A673 (cell line): ENCODE measurements around the gene MASP1.

Source experiments
- EZH2 ChIP-seq: fragments of 200-600 bp; sonication (generic); IDR thresholded peaks from 2 replicates; pipeline ENCODE4 v1.6.1; 2017; ENCODE audit warnings: borderline replicate concordance, low read depth, mild to moderate bottlenecking, mixed read lengths, antibody characterized with exemption, low read length; ENCODE audit not compliant: poor library complexity, severe bottlenecking
- TF ChIP-seq, protein P1 (sequence below): fragments of 300-800, 200-600 bp; sonication (generic); conservative IDR thresholded peaks from 2 replicates; pipeline ENCODE4 v1.5.1; 2017; ENCODE audit warnings: low read depth, mild to moderate bottlenecking, antibody characterized with exemption, low read length, moderate library complexity, mixed read lengths

DNA sequence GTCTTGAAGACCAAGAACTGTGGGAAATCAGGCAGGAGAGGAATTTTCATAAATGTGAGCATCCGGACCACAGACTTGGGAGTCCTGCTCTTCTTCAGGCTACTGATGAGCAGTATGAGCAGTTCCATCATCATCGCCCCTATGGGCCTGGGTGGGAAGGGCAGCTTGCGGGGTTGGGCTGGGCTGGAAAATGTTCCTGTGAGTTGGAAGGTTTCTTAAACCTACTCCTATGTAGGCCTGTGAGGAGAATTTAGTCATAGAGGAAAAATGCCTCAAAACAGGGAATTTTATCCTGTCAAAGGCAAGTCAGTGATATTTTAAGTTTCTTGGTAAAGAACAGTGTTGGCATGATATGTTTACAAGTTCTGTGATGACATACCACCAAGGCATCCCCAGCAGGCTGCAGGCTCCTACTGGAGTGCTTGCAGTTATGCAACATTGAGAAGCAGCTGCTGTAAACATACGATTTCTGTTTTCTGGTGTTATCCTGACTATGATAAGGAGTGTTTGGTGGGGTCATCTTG lies 10.3 kb downstream of the MASP1 start:
- TF ChIP-seq, protein P1, sequence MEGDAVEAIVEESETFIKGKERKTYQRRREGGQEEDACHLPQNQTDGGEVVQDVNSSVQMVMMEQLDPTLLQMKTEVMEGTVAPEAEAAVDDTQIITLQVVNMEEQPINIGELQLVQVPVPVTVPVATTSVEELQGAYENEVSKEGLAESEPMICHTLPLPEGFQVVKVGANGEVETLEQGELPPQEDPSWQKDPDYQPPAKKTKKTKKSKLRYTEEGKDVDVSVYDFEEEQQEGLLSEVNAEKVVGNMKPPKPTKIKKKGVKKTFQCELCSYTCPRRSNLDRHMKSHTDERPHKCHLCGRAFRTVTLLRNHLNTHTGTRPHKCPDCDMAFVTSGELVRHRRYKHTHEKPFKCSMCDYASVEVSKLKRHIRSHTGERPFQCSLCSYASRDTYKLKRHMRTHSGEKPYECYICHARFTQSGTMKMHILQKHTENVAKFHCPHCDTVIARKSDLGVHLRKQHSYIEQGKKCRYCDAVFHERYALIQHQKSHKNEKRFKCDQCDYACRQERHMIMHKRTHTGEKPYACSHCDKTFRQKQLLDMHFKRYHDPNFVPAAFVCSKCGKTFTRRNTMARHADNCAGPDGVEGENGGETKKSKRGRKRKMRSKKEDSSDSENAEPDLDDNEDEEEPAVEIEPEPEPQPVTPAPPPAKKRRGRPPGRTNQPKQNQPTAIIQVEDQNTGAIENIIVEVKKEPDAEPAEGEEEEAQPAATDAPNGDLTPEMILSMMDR, result no peak
- TF ChIP-seq EZH2, result no peak
